ENCODE data around the gene CDHR2.

The CDHR2 gene

DNA sequence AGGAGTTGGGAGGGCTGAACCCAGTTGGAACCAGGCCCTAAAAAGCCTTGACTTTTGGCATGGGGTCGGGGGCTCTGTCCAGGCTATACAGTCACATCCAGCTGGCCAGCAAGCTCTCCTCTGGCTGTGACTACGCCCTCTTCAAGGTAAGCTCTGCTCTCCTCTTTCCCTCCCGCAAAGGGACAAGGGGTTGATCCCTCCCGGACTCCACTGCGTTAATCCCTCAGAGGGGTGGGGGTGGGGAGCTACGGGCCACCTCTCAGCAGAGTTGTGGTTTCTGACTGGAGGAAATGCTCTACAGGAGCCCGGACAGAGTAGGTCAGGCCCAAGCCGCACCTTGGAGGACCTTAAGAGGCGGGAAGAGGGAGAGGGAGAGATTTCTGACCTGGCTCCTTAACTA is 95.2 kb downstream of the CDHR2 start:
- H3K36me3 ChIP-seq (ENCODE audit: control insufficient read depth, insufficient read depth, low read length), result no peaks in the 10 kb centered on the region
- H3K4me1 ChIP-seq (ENCODE audit: control insufficient read depth, insufficient read depth, low read length, poor library complexity, severe bottlenecking), result peaks cover 23% of the 10 kb centered on the region
- no peak overlapping the region for H3K27ac ChIP-seq (ENCODE audit: insufficient read depth, low read length, poor library complexity, severe bottlenecking)
- no peaks in the 10 kb centered on the region for H3K9me3 ChIP-seq (ENCODE audit: control insufficient read depth, low read length)
- no peak overlapping the region for H3K4me3 ChIP-seq (ENCODE audit: insufficient read depth, low read depth, low read length, poor library complexity, severe bottlenecking)
- DNase-seq, result no peak
- H3K27me3 ChIP-seq (replicated peaks; ENCODE audit: control insufficient read depth, insufficient read depth, low read length, poor library complexity, severe bottlenecking), result no peaks in the 10 kb centered on the region

DNA sequence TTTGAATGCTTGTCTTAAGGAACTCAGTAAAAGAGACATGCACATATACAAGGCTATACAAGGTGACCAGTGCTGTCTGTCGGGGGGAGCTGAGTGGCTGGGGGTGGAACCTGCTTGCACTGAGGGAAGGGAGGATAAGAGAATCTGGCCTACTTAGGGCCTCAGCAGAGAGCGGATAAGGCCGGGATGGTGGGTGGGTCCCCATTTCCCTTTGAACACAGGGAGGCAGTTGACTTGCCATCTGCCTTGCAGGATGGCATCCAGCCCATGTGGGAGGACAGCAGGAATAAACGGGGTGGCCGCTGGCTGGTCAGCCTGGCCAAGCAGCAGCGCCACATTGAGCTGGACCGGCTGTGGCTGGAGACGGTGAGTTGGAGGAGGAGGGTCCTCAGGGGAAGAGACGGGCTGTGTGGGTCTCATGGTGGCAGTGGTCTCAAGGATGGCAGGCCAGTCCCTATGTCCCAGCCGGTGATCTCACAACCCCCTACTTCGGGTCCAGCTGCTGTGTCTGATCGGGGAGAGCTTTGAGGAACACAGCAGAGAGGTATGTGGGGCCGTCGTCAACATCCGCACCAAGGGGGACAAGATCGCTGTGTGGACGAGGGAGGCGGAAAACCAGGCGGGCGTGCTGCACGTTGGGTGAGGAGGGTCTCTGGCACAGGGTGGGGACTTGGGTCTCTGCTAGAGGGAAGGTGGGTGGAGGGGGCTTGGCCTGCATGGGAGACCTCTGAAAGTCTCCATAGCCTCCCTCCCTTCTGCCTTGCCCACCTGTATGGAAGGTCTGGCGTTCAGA is 95.9 kb downstream of the CDHR2 start:
- H3K4me1 ChIP-seq (ENCODE audit: control insufficient read depth, insufficient read depth, low read length, poor library complexity, severe bottlenecking), result peaks cover 23% of the 10 kb centered on the region
- H3K4me3 ChIP-seq (ENCODE audit: insufficient read depth, low read depth, low read length, poor library complexity, severe bottlenecking), result no peak overlapping the region
- no peaks in the 10 kb centered on the region for H3K9me3 ChIP-seq (ENCODE audit: control insufficient read depth, low read length)
- no peaks in the 10 kb centered on the region for H3K36me3 ChIP-seq (ENCODE audit: control insufficient read depth, insufficient read depth, low read length)
- no peaks in the 10 kb centered on the region for H3K27me3 ChIP-seq (replicated peaks; ENCODE audit: control insufficient read depth, insufficient read depth, low read length, poor library complexity, severe bottlenecking)
- DNase-seq, result no peak
- H3K27ac ChIP-seq (ENCODE audit: insufficient read depth, low read length, poor library complexity, severe bottlenecking), result no peak overlapping the region

Data from effector memory CD4-positive, alpha-beta T cell (primary cell).